ENCODE results near the gene TAS2R10.
"Not testable (repeated sequence)": the region's sequence is repeated elsewhere in the genome, so short reads cannot be mapped to it uniquely, and the experiment has no call there.

Gene TAS2R10, protein sequence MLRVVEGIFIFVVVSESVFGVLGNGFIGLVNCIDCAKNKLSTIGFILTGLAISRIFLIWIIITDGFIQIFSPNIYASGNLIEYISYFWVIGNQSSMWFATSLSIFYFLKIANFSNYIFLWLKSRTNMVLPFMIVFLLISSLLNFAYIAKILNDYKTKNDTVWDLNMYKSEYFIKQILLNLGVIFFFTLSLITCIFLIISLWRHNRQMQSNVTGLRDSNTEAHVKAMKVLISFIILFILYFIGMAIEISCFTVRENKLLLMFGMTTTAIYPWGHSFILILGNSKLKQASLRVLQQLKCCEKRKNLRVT

DNA sequence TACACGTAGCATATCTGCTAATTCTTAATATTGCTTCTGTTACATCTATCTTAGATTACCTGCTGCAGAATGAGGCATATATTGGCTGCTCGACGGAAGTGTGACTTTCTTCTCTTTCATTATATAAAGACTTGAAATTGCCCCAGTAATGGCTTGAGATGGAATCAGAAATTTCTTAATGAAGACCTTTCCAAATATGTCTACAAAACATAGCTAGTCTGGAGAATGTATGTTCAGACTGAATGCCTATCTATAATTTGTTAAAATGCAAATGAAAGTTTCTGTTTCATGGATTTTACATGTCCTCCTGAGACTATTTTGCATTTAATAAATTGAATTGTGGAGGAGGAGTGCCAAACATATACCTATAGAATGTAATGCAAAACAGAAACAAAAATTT lies at the start of gene TAS2R10:
Gene TAS2R10, minus strand, starts transcription at position 101 of the 400 bp plus-strand sequence. Its CDS starts 89 bp downstream, at position 12.
- DNase-seq (ENCODE audit: low spot score) = no peak

- DNase-seq (ENCODE audit: low spot score) = no peak
Observed at GRCh38 chr12:10873378-10873777, 47.2 kb upstream of the TAS2R10 start.

DNA sequence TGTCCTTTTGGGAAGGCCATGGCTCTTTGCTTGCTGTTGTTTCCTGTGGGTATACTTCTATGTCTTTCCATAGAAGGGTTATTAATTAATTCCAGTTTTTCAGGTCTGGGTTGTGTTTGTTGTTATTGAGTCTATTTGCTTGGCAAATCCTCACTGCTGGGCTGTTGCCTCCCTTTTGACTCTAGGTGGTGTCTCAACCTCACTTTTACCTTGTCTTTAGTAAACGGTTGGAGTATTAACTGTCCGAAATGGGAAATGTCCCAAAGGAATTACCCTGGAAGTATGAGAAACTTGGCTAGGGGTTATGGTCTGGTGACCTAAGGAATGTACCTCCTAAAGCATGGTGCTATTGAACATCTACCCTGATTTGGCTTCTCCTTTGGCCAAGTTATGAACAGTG lies 41.2 kb upstream of the TAS2R10 start:
- DNase-seq (ENCODE audit: low spot score) = no peak

- DNase-seq (ENCODE audit: low spot score) = no peak
Observed at GRCh38 chr12:10863512-10864218, 37.5 kb upstream of the TAS2R10 start.

GRCh38 chr12:10861366-10861765 lies 35.2 kb upstream of the TAS2R10 start:
- DNase-seq (ENCODE audit: low spot score) = no peak

DNA sequence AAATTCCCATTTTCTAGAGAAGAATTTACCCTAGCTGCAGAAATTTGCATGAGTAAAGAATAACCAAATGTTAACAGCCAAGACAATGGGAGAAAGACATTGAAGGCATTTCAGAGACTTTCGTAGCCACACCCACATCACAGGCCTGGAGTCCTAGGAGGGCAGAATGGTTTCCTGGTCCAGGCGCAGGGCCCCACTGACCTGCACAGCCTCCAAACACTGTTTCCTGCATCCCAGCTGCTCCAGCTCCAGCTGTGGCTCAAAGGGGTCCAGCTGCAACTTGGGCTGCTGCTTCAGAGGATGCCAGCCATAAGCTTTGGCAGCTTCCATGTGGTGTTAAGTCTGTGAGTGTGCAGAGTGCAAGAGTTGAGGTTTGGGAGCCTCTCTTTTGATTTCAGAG lies 29.6 kb upstream of the TAS2R10 start:
- DNase-seq (ENCODE audit: low spot score) = no peak

DNA sequence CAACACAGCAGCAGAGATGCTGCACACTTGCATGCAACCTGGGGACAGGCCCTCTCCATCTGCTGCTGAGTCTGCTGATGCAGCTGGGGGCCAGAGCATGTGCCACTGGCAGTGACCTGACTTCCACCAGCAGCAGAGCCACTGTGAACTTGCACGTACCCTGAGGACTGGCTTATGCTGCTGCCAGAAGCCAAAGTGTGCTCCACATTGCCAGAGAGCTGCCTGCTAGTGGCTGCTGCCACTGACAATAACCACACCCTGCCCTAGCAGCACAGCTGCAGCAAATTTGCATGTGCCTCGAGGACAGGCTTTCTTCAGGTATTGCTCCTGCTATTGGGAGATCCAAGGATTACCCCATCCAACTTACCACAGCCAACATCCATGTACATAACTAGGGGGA lies 27.6 kb upstream of the TAS2R10 start:
- no peak for DNase-seq (ENCODE audit: low spot score)

DNA sequence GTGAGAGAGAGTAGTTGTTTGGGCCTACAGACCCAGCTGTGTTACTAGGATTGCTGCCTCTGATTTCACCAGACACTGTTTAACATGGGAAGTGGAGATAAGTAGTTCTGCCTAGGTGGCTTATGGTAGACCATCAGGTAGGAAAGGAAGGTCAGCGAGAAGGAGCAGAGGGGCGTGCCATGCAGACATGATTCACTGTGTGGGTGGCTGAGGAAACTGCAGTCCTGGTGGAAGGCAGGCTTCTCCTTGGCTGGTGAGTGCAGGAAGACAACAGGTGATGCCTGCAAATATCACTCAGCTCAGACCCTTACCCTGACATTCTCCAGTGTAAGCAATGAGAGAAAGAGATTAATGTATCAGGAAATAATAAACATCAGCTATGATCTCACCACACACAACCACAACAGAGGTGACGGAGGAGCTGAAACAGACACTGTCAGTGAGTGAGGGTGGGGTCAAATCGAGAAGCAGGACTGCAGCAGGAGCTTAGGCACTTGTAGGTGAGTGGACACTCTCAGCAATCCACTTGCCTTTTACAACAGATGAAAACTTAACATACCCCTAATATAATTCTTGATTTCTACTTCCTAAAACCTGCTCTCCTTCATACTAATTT lies 25.2 kb upstream of the TAS2R10 start:
- DNase-seq (ENCODE audit: low spot score) = no peak

DNA sequence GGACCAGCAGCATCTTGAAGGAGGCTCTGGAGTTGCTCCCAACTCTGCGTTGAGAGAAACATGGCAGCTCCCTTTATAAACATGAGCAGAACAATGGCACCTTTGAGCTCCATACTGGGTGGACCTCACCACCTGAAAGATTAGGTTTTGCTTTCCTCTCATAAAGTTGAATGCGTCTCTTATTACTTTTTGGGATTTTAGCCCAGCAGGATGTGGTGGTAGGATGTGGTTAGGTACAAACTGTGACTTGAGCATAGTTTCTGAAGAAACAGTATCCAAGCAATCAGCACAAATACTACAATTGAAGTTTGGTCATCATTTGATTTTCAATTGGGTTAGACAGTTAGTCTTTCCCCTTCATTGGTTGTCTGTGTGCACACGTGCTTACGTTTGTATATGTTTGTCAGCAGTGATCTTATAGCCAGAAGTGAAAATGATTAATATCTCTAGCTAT lies 23.3 kb upstream of the TAS2R10 start, which contains the start of gene PRR4:
Gene PRR4, minus strand, starts transcription at position 51 of the 454 bp plus-strand sequence. Its CDS starts 38 bp downstream, at position 13.
- no peak for DNase-seq (ENCODE audit: low spot score)

GRCh38 chr12:10847744-10848143 lies 21.6 kb upstream of the TAS2R10 start:
- DNase-seq (ENCODE audit: low spot score) = no peak

GRCh38 chr12:10842862-10843261 lies 16.7 kb upstream of the TAS2R10 start:
- DNase-seq (ENCODE audit: low spot score) = no peak

DNA sequence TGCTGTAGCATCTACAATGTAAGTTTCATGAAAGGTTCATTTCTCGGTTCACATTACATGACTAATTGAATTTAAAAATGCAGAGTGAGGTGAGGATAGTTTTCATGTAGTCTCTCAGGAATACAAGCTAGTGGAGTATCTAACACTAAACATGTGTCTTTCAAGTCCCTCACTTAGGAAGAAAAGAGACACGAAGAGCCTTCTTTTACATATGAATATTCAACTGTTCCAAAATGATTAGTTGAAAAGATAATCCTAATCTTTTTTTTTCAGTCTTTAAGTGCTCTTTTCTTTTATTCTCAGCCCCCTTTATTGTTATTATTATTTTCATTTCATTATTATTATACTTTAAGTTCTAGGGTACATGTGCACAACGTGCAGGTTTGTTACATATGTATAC lies 12.3 kb upstream of the TAS2R10 start:
- no peak for DNase-seq (ENCODE audit: low spot score)

GRCh38 chr12:10829994-10830393 lies 3.8 kb upstream of the TAS2R10 start:
- no peak for DNase-seq (ENCODE audit: low spot score)

- DNase-seq (ENCODE audit: low spot score) = no peak
Observed at GRCh38 chr12:10824957-10825356, 1.2 kb downstream of the TAS2R10 start.

DNA sequence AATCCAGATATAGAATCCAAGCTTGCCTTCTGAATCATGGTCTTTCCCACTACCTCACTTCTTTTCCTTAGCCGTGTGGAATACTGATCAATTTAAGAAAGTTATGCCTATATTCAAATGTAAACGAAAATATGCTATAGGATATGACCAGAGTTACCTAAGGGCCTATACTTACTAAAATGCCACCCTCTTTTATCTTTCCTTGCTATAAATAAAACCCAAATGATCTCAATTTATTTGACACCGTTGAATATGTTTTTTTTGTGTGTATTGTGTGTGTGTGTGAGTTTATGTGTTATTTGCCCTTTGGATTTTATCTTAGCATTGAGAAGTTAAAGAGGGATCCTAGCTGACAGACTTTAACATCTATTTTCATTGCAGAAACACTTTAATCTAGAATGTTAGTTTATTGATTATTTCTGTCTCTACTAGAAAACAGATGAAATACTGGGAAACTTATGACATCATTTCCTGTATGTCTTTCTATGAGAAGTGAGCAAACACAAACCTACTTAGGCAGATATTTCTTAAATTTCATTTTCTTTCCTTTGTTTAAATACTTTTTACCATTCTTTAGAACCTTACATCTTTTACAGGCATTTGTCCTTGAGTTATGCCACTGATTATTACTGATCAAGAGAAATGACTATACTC lies 14.1 kb downstream of the TAS2R10 start:
- DNase-seq (ENCODE audit: low spot score) = no peak

- no peak for DNase-seq (ENCODE audit: low spot score)
Observed at GRCh38 chr12:10810068-10810467, 16.1 kb downstream of the TAS2R10 start, which contains the start of gene TAS2R9. Gene TAS2R9, minus strand, starts transcription at chr12:10810168. Its CDS starts 93 bp downstream, at chr12:10810075.

- no peak for DNase-seq (ENCODE audit: low spot score)
Observed at GRCh38 chr12:10807186-10807585, 19.0 kb downstream of the TAS2R10 start, which contains the start of gene TAS2R8. Gene TAS2R8, minus strand, starts transcription at chr12:10807286. Its CDS starts 306 bp downstream, at chr12:10806980.

GRCh38 chr12:10802587-10802986 lies 23.6 kb downstream of the TAS2R10 start, which contains the start of gene TAS2R7:
Gene TAS2R7, minus strand, starts transcription at chr12:10802627. Its CDS starts 57 bp downstream, at chr12:10802570.
- no peak for DNase-seq (ENCODE audit: low spot score)

DNA sequence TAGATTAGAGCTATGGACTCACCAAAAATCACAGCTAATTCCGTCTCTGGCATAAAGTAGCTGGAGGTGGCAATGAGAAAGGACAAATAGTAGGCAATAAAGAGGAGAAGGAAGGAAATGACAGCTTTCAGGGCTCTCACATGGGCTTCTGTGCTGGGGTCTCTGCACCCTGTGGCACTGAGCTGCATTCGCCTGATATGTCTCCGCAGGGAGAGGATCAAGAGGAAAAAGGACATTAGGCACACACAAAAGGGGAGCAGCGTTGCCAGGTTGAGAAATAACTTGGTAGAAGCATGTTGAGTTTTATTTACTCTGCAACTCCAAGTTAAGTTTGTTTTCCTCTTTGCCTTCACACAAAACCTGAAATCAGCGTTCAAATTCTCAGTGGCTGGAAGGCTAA lies 24.4 kb downstream of the TAS2R10 start:
- no peak for DNase-seq (ENCODE audit: low spot score)

- no peak for DNase-seq (ENCODE audit: low spot score)
Observed at GRCh38 chr12:10794222-10794621, 31.9 kb downstream of the TAS2R10 start.

- DNase-seq (ENCODE audit: low spot score) = not testable (repeated sequence)
Observed at GRCh38 chr12:10791769-10792168, 34.4 kb downstream of the TAS2R10 start.

- no peak for DNase-seq (ENCODE audit: low spot score)
Observed at GRCh38 chr12:10783252-10783651, 42.9 kb downstream of the TAS2R10 start.

Data from CD4-positive, alpha-beta T cell treated with Interleukin-2 at 100 ng/mL for 4 hours (primary cell).